Measurements from ENCODE around the gene KPNA6.

- TF ChIP-seq SIN3A (IDR thresholded peaks at IDR 0.05; ENCODE audit: borderline replicate concordance, low read depth, low read length) = no peak
- no peak for TF ChIP-seq ZBTB1 (CRISPR knock-in tag; IDR thresholded peaks at IDR 0.05; ENCODE audit: borderline replicate concordance)
- TF ChIP-seq CTCF (CRISPR knock-in tag; IDR thresholded peaks at IDR 0.05) = no peak
Observed at GRCh38 chr1:32182060-32182459, 74.2 kb downstream of the KPNA6 start.
